Gastroesophageal sphincter (tissue), 4 donors: ENCODE measurements around the gene PRPF6. TPM values are rescaled to one million over a fixed set of nuclear protein-coding genes. Genes with fewer than 3 reads are reported as not detected.
A peak's percentile ranks its signal among the peaks of the same experiment; 100 is the strongest.

Experiments
- ATAC-seq: fragments of 150-250 bp; one replicate; pipeline ENCODE4 v1.9.1; 2016; ENCODE audit warnings: mild to moderate bottlenecking, moderate library complexity
- H3K27ac ChIP-seq, 4 donors: fragments of 200-600 bp; sonication (generic) in 3 of 4; 1 replicate in 3 of 4; 2 replicates in 1 of 4; pipeline ENCODE4 v1.5.1; 2016 to 2019
- H3K27me3 ChIP-seq: fragments of 200-600 bp; sonication (generic); one replicate; pipeline ENCODE4 v1.5.1; 2019
- H3K36me3 ChIP-seq, 2 donors: fragments of 200-600 bp; sonication (generic); one replicate each; pipeline ENCODE4 v1.5.1; 2019; ENCODE audit warnings: control low read depth in 1 of 2
- H3K4me1 ChIP-seq, 3 donors: fragments of 200-600 bp; sonication (generic); 1 replicate in 2 of 3; 2 replicates in 1 of 3; pipeline ENCODE4 v1.5.1; 2016 to 2019; ENCODE audit warnings: control low read depth in 2 of 3
- H3K4me3 ChIP-seq, 2 donors: fragments of 200-600 bp; sonication (generic); one replicate each; pipeline ENCODE4 v1.5.1; 2019; ENCODE audit warnings: mild to moderate bottlenecking in 1 of 2, moderate library complexity in 1 of 2
- H3K9me3 ChIP-seq, 3 donors: fragments of 200-600 bp; sonication (generic); one replicate each; pipeline ENCODE4 v1.5.1; 2017 to 2019; ENCODE audit warnings: control low read depth in 2 of 3
- EP300 ChIP-seq: sonication (generic); formaldehyde crosslinking; IDR thresholded peaks from one replicate; pipeline ENCODE4 v1.6.1; 2017; ENCODE audit warnings: antibody characterized with exemption, mild to moderate bottlenecking
- POLR2A ChIP-seq, 2 donors: fragments of 450-650 bp; IDR thresholded peaks; one replicate each; pipeline ENCODE4 v1.6.1; 2017; ENCODE audit warnings: antibody characterized with exemption in 2 of 2, mild to moderate bottlenecking in 2 of 2, moderate library complexity in 1 of 2
- POLR2AphosphoS5 ChIP-seq: sonication (generic); formaldehyde crosslinking; IDR thresholded peaks from one replicate; pipeline ENCODE4 v1.6.1; 2017; ENCODE audit warnings: antibody characterized with exemption
- whole genome bisulfite sequencing, 2 donors: methylation state at CpG; one replicate each; pipeline ENCODE4 v1.1.5; 2018; ENCODE audit warnings: low coverage in 1 of 2; 5-methylcytosine and 5-hydroxymethylcytosine counted together
- total RNA-seq, 4 donors: library from RNA; depleted of rRNA; stranded (reverse); fragments of >200 nt; gene quantifications; one replicate each; pipeline ENCODE4 v1.1.0, GENCODE V29; 2016
- TF ChIP-seq, protein P1 (sequence below), 4 experiments: fragments of 200-600 bp in 2 of 4; fragments of 450-650 bp in 2 of 4; sonication (generic) in 1 of 4; IDR thresholded peaks; one replicate each; pipeline ENCODE4 v1.5.1; 2017 to 2019; ENCODE audit warnings: antibody characterized with exemption in 4 of 4, mild to moderate bottlenecking in 2 of 4, moderate library complexity in 2 of 4

The PRPF6 gene
- total RNA-seq, 4 donors from 2014 or later, result 53.7 to 73.0 (median 67.6) TPM

DNA sequence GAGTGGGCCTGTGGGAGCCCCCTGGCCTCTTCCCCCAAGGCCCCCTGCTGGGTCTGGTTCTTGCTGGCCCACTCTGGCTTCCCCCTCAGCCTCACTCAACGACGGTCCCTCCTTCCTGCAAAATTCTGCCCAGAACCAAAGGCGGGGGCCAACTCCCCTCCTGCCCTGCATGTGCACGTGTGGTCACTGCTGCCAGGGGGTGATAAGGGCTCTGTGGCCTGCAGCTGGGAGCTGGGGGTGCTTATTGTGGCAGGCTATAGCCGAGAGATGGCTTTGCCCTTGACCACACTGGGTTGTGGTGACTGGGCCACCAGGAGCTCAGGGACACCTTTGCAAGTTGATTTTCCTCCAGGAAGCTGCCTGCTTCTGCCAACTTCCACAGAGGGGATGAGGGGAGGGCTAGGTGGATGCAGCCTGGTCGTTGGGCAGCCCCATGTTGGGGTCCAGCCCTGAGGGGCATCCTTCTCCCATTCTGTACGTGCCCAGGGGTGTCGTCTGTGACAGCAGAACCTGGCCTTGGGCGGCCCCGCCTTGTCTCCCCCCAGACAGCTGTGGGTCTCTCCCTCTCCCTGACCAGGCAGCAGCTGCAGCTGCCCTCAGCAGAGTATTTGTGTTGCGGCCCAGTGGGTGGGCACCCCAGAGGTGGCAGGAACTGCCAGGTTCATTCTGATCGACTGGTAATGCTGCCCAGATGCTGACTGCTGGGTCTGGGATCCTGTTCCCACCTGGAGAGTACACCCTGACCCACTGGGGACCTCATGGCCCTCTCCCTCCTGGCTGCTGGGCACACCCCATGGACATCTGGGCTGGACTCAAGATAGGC lies 87.7 kb downstream of the PRPF6 start:
- ATAC-seq, result no peak
- Histone ChIP-seq H3K4me1 (peaks cover 0 to 36% (median 14%) of the 10 kb centered on the region in 3 donors), H3K4me3 (no peak overlapping the region), H3K27me3 (no peaks in the 10 kb centered on the region), H3K9me3 (no peaks in the 10 kb centered on the region), H3K36me3 (peaks cover 0 to 45% of the 10 kb centered on the region in 2 donors), H3K27ac (no peak overlapping the region)
- WGBS, 2 donors, result no CpG with 5 or more reads among the region's 12 CpGs
- TF ChIP-seq, protein P1, sequence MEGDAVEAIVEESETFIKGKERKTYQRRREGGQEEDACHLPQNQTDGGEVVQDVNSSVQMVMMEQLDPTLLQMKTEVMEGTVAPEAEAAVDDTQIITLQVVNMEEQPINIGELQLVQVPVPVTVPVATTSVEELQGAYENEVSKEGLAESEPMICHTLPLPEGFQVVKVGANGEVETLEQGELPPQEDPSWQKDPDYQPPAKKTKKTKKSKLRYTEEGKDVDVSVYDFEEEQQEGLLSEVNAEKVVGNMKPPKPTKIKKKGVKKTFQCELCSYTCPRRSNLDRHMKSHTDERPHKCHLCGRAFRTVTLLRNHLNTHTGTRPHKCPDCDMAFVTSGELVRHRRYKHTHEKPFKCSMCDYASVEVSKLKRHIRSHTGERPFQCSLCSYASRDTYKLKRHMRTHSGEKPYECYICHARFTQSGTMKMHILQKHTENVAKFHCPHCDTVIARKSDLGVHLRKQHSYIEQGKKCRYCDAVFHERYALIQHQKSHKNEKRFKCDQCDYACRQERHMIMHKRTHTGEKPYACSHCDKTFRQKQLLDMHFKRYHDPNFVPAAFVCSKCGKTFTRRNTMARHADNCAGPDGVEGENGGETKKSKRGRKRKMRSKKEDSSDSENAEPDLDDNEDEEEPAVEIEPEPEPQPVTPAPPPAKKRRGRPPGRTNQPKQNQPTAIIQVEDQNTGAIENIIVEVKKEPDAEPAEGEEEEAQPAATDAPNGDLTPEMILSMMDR (IDR thresholded peaks at IDR 0.05), result no peak
- TF ChIP-seq EP300, result no peak
- TF ChIP-seq POLR2AphosphoS5, result no peak
- TF ChIP-seq POLR2A (IDR thresholded peaks at IDR 0.05), result no peak

DNA sequence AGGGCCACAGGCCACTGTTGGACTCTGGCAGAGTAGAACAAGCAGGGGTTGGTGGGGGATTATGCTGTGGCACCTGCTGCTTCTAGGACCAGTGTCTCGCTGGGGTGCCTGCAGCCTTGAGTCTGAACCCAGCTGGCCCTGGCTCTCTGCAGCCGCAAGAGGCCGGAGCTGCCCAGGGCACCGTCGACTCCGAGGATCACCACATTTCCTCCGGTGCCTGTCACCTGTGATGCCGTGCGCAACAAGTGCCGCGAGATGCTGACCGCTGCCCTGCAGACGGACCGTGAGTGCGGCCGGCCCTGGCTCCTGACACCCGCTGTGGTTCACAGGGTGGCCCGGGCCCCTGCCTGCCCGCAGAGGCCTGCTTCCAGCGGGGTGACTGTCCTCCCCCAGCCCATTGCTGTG lies 88.3 kb downstream of the PRPF6 start:
- H3K9me3 ChIP-seq, result no peaks in the 10 kb centered on the region
- no peak overlapping the region for H3K27ac ChIP-seq
- peaks cover 0 to 51% of the 10 kb centered on the region in 2 donors for H3K36me3 ChIP-seq
- H3K4me1 ChIP-seq, result peaks cover 0 to 30% (median 8%) of the 10 kb centered on the region in 3 donors
- H3K27me3 ChIP-seq, result no peaks in the 10 kb centered on the region
- no peak overlapping the region for H3K4me3 ChIP-seq
- ATAC-seq, result no peak
- TF ChIP-seq POLR2A (IDR thresholded peaks at IDR 0.05) (no peak), POLR2AphosphoS5 (no peak), EP300 (no peak)
- TF ChIP-seq, protein P1 (IDR thresholded peaks at IDR 0.05), result no peak
- WGBS, 2 donors, result no CpG with 5 or more reads among the region's 20 CpGs

DNA sequence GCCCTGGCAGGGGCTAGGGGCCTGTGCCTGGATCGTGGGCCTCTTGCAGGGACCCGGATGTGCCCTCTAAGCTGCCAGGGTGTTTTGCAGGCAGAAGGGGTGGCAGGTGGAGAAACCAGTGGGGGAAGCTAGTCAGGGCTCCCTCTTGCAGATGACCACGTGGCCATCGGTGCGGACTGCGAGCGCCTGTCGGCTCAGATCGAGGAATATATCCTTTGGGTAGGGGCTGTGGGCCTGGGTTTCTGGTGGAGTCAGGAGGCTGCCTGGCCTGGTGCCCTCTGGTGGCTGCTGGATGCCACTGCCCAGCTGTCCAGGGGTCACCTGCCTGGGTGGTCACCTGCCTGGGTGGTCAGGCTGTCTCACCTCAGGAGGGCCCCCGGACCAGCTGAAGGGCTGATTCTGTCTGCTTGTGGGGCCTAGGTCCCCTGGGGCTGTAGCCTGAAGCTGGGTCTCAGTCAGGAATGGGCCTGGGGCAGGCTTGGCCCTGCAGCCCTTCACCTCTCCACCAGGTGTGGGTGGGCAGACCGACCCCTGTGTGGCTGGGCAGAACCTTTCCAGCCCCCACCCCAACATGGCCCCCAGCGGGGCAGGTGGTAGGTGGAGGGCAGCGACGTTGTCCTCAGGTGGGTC lies 88.8 kb downstream of the PRPF6 start:
- peaks cover 0 to 25% (median 3%) of the 10 kb centered on the region in 3 donors for H3K4me1 ChIP-seq
- H3K9me3 ChIP-seq, result no peaks in the 10 kb centered on the region
- TF ChIP-seq, protein P1 (IDR thresholded peaks at IDR 0.05), result peak in 3 of 4 experiments; percentile 23 to 63 (median 40)
- TF ChIP-seq POLR2AphosphoS5, result no peak
- H3K4me3 ChIP-seq, result no peak overlapping the region
- no CpG with 5 or more reads among the region's 14 CpGs for WGBS, 2 donors
- H3K36me3 ChIP-seq, result peaks cover 0 to 56% of the 10 kb centered on the region in 2 donors
- no peak overlapping the region for H3K27ac ChIP-seq
- no peaks in the 10 kb centered on the region for H3K27me3 ChIP-seq
- ATAC-seq, result no peak

DNA sequence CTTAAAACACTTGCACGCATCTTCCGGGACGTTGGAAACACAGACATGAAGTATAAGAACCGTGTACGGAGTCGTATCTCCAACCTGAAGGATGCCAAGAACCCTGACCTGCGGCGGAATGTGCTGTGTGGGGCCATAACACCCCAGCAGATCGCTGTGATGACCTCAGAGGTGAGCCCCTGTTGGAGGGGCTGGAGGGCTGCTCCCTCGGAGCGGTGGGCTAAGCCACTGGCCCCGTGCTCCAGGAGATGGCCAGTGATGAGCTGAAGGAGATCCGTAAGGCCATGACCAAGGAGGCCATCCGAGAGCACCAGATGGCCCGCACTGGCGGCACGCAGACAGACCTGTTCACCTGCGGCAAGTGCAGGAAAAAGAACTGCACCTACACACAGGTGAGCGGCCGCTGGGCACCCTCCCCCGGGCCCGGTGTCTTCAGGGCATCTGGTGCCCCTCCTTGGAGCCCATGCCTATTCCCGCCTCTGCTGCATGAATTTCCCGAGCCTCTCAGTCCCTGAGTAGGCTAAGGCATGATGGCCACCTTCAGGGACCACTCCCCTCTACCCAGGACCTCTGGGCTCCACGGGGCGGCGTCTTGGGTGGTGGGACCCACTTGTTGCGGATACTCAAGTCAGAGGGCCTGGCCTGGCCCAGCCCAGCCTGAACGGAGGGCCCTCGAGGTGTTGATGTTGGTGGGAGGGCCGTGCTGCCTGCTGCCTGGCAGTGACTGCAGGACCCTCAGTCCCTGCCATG lies 89.5 kb downstream of the PRPF6 start:
- H3K27ac ChIP-seq, result no peak overlapping the region
- no peaks in the 10 kb centered on the region for H3K27me3 ChIP-seq
- WGBS, 2 donors, result 97% methylated on average over 6 of the region's 31 CpGs; no CpG with 5 or more reads in 1 of the 2 donors
- peaks cover 0 to 63% of the 10 kb centered on the region in 2 donors for H3K36me3 ChIP-seq
- no peaks in the 10 kb centered on the region for H3K9me3 ChIP-seq
- H3K4me1 ChIP-seq, result peaks cover 0 to 18% (median 0%) of the 10 kb centered on the region in 3 donors
- H3K4me3 ChIP-seq, result no peak overlapping the region
- ATAC-seq, result no peak
- TF ChIP-seq POLR2A (IDR thresholded peaks at IDR 0.05) (no peak), POLR2AphosphoS5 (no peak), EP300 (no peak)
- TF ChIP-seq, protein P1 (IDR thresholded peaks at IDR 0.05), result no peak
